ENCODE results near the gene UXS1. TPM values are rescaled to one million over a fixed set of nuclear protein-coding genes. Genes with fewer than 3 reads are reported as not detected.

UXS1 gene
- total RNA-seq, 1 donor from 2014 or later: 38.0 TPM

DNA sequence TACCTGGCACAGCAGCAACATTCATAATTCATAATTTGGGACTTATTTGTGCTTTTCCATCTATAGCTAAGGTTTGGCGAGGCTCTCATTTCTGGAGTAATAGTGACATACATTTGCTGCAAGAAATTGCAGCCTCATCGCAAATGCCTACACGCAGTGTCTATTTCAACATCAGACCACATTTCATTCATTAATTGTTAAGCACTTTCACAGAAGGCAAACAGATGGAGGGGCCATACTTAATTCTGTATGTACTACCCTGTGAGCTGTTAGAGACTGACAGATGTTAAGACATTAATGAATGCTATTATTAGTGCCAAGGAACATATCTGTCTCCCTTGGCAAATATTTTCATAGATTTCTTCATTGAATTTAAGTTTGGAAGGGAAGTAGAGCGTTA, 125.7 kb downstream of the UXS1 start:
- H3K27me3 ChIP-seq: peaks cover 38% of the 10 kb centered on the region
- H3K9me3 ChIP-seq (ENCODE audit: low read depth): no peaks in the 10 kb centered on the region
- no peak overlapping the region for H3K4me3 Mint-ChIP-seq
- H3K36me3 Mint-ChIP-seq: peaks cover 2% of the 10 kb centered on the region
- H3K36me3 ChIP-seq: no peaks in the 10 kb centered on the region
- no peak for DNase-seq (ENCODE audit: low spot score)
- no peak overlapping the region for H3K27ac Mint-ChIP-seq
- H3K9ac ChIP-seq: no peak overlapping the region
- no peak overlapping the region for H3K4me2 ChIP-seq
- peaks cover 4% of the 10 kb centered on the region for H3K9me3 Mint-ChIP-seq
- no peaks in the 10 kb centered on the region for H4K20me1 ChIP-seq (ENCODE audit: low read depth)
- no peak overlapping the region for H3K27ac ChIP-seq
- no peak for TF ChIP-seq EZH2 (IDR thresholded peaks at IDR 0.05)
- TF ChIP-seq, protein P1, sequence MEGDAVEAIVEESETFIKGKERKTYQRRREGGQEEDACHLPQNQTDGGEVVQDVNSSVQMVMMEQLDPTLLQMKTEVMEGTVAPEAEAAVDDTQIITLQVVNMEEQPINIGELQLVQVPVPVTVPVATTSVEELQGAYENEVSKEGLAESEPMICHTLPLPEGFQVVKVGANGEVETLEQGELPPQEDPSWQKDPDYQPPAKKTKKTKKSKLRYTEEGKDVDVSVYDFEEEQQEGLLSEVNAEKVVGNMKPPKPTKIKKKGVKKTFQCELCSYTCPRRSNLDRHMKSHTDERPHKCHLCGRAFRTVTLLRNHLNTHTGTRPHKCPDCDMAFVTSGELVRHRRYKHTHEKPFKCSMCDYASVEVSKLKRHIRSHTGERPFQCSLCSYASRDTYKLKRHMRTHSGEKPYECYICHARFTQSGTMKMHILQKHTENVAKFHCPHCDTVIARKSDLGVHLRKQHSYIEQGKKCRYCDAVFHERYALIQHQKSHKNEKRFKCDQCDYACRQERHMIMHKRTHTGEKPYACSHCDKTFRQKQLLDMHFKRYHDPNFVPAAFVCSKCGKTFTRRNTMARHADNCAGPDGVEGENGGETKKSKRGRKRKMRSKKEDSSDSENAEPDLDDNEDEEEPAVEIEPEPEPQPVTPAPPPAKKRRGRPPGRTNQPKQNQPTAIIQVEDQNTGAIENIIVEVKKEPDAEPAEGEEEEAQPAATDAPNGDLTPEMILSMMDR (IDR thresholded peaks at IDR 0.05): no peak
- no peak for TF ChIP-seq EZH2phosphoT487 (IDR thresholded peaks at IDR 0.05)
- no peaks in the 10 kb centered on the region for H3F3A ChIP-seq (ENCODE audit: low read depth)
- H3K27me3 Mint-ChIP-seq (ENCODE audit: insufficient read depth, low read depth): peaks cover 6% of the 10 kb centered on the region
- H3K4me1 ChIP-seq: no peaks in the 10 kb centered on the region
- H3K4me1 Mint-ChIP-seq: peaks cover 12% of the 10 kb centered on the region
- no peak overlapping the region for H3K4me3 ChIP-seq
- H3K79me2 ChIP-seq (ENCODE audit: low read depth): no peaks in the 10 kb centered on the region
- H2AFZ ChIP-seq (replicated peaks): no peak overlapping the region

DNA sequence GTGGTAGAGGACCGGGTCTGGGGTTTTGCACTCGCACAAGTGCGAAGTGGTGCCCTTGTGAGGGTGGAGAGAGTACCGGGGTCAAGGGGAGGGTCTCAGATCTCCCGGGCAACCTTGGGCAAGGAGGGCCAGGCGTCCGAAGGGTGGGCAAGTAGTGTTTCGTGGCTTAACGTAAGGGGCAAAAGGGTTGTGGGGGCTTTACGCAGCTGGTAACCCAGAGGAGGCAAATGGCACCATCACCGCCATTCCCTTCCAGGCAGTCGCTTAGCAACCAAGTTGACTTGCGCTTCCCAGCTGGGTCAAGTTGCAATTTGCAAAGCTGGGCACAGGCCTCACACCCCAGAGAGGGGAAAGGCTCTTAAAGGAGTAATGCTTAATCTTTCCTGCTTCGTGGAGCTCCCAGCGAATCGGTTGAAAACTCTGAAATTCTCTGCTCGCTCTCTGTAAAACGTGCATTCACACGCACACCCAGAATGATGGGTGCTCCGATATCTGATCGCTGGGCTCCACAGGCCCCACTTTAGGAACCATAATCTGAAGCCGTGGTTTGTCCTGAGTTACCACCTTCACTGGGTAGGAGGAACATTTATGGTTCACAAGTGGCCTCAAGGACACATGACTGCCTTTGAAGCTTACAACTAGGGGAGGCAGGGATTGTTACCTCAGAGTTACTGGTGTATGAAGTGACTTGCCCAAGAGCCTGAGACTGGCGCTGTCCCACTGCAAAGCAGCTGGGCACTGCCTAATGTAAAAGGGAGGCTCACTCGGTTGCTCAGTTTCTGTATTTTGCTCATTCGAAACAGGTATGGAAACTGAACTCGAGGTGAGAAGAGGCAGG, 127.9 kb downstream of the UXS1 start:
- no peaks in the 10 kb centered on the region for H4K20me1 ChIP-seq (ENCODE audit: low read depth)
- Mint-ChIP-seq H3K27ac (peak overlapping the region; percentile 93), H3K4me3 (peak overlapping the region; percentile 77), H3K4me1 (peaks cover 15% of the 10 kb centered on the region), H3K9me3 (peaks cover 4% of the 10 kb centered on the region), H3K27me3 (ENCODE audit: insufficient read depth, low read depth) (peaks cover 6% of the 10 kb centered on the region), H3K36me3 (peaks cover 2% of the 10 kb centered on the region)
- DNase-seq (ENCODE audit: low spot score): peak; percentile 50
- no peaks in the 10 kb centered on the region for H3K79me2 ChIP-seq (ENCODE audit: low read depth)
- H3K27me3 ChIP-seq: peaks cover 38% of the 10 kb centered on the region
- no peaks in the 10 kb centered on the region for H3K36me3 ChIP-seq
- no peak overlapping the region for H3K9ac ChIP-seq
- TF ChIP-seq, protein P1 (IDR thresholded peaks at IDR 0.05): no peak
- TF ChIP-seq EZH2 (IDR thresholded peaks at IDR 0.05) (no peak), EZH2phosphoT487 (IDR thresholded peaks at IDR 0.05) (no peak)
- H3K27ac ChIP-seq: no peak overlapping the region
- peak overlapping the region; percentile 57 for H2AFZ ChIP-seq (replicated peaks)
- H3F3A ChIP-seq (ENCODE audit: low read depth): no peaks in the 10 kb centered on the region
- H3K9me3 ChIP-seq (ENCODE audit: low read depth): no peaks in the 10 kb centered on the region
- H3K4me1 ChIP-seq: peaks cover 6% of the 10 kb centered on the region
- H3K4me2 ChIP-seq: peak overlapping the region; percentile 83
- peak overlapping the region; percentile 45 for H3K4me3 ChIP-seq

DNA sequence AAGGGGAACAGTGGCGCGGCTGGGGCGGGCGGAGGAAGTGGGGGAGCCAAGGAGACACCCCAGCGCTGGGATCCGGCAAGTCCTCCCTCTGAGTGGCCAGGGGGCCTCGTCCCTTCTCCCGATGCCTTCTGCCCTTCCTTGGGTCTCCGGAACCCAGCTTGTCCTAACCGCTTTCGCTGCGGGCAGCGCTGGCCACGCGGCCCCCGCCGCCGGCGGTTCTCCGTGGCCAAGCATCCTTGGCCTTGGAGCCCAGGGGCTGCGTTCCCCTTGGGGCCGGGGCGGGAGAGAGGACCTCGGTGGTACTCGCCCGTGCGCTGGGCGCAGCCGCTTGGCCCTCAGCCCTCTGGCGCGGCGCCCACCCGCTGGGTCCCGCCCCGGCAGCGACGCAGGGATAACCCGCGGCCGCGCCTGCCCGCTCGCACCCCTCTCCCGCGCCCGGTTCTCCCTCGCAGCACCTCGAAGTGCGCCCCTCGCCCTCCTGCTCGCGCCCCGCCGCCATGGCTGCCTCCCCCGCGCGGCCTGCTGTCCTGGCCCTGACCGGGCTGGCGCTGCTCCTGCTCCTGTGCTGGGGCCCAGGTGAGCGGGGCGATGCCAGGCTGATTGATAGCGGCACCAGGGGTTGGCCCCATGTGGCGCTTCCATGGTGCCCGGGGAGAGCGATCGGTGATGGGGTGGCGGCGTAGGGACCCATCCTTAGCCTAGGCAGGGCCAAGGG, 128.7 kb downstream of the UXS1 start:
- H3K27ac Mint-ChIP-seq: peak overlapping the region; percentile 93
- H3K27ac ChIP-seq: no peak overlapping the region
- no peak overlapping the region for H3K9ac ChIP-seq
- peak overlapping the region; percentile 83 for H3K4me2 ChIP-seq
- peak overlapping the region; percentile 57 for H2AFZ ChIP-seq (replicated peaks)
- H3K4me3 ChIP-seq: peak overlapping the region; percentile 45
- no peaks in the 10 kb centered on the region for H4K20me1 ChIP-seq (ENCODE audit: low read depth)
- TF ChIP-seq EZH2 (IDR thresholded peaks at IDR 0.05): peak; percentile 53
- TF ChIP-seq EZH2phosphoT487 (IDR thresholded peaks at IDR 0.05): no peak
- TF ChIP-seq, protein P1 (IDR thresholded peaks at IDR 0.05): no peak
- peak overlapping the region; percentile 77 for H3K4me3 Mint-ChIP-seq
- peaks cover 6% of the 10 kb centered on the region for H3K27me3 Mint-ChIP-seq (ENCODE audit: insufficient read depth, low read depth)
- DNase-seq (ENCODE audit: low spot score): peak; percentile 36
- H3K9me3 Mint-ChIP-seq: peaks cover 4% of the 10 kb centered on the region
- peaks cover 7% of the 10 kb centered on the region for H3K4me1 ChIP-seq
- H3K4me1 Mint-ChIP-seq: peaks cover 15% of the 10 kb centered on the region
- H3K36me3 Mint-ChIP-seq: peaks cover 2% of the 10 kb centered on the region
- no peaks in the 10 kb centered on the region for H3F3A ChIP-seq (ENCODE audit: low read depth)
- peaks cover 38% of the 10 kb centered on the region for H3K27me3 ChIP-seq
- no peaks in the 10 kb centered on the region for H3K36me3 ChIP-seq
- no peaks in the 10 kb centered on the region for H3K9me3 ChIP-seq (ENCODE audit: low read depth)
- H3K79me2 ChIP-seq (ENCODE audit: low read depth): no peaks in the 10 kb centered on the region

All from neural progenitor cell (in vitro differentiated cells).